Peyer's patch (tissue), 4 donors: Measurements from ENCODE around the gene FBRSL1.

ENCODE experiments used
- CTCF ChIP-seq, 6 experiments: fragments of 450-650 bp in 4 of 6; fragments of 200-600 bp in 2 of 6; sonication (generic) in 1 of 6; IDR thresholded peaks; one replicate each; pipeline ENCODE4 v1.5.1; 2017 to 2019; ENCODE audit warnings: antibody characterized with exemption in 6 of 6, mild to moderate bottlenecking in 3 of 6, moderate library complexity in 1 of 6
- POLR2A ChIP-seq, 2 donors: fragments of 450-650 bp; IDR thresholded peaks; one replicate each; pipeline ENCODE4 v1.5.1; 2017; ENCODE audit warnings: antibody characterized with exemption in 2 of 2, mild to moderate bottlenecking in 2 of 2, moderate library complexity in 2 of 2

DNA sequence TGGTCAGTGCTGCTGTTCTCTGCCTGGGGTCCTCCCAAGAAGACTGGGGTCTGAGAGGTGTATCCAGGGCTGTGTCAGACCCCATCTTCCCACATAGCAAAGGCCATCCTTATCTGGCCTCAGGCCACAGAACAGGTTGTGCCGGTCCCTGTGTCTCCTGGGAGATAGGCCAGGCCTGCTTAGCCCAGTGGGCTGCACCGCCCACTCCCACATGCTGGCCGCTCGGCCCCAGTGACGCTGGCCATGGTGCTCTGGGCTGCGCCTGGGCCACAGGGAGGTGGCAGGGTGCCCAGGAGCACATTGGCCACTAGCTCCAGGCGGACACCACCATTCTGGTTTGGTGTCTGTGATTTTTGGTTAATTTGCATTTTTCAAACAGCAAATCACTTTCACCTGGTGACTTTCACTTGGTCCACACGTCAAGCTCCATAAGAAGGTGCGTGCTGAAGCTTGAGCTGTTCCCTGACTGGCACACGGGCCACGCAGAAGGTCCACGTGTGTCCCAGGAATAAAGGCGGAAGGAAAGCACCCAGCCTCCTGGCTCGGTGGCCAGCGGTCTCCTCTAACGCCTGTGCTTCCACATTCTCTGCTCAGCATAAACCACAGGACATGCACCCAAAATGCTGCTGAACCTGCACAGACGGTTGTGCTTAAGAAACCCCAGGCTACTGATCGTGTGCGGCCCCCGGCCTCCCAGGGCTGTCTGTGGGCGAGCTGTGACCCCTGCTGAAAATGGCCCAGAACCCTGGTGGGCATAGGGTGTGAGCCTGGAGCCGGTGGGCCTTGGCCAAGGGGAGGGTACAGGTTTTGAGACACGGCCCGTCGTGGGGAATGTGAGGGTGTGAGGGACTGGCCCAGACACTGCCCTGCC, 4.6 kb downstream of the FBRSL1 start:
- TF ChIP-seq CTCF (IDR thresholded peaks at IDR 0.05) (no peak), POLR2A (IDR thresholded peaks at IDR 0.05) (no peak)
